Measurements from ENCODE around the gene KIRREL1.

KIRREL1 gene

GRCh38 chr1:158007180-158007579 is 13.7 kb downstream of the KIRREL1 start:
- no peak for DNase-seq (ENCODE audit: low read depth, low spot score)

GRCh38 chr1:158007667-158008386 is 14.4 kb downstream of the KIRREL1 start:
- DNase-seq (ENCODE audit: low read depth, low spot score) = no peak

- DNase-seq (ENCODE audit: low read depth, low spot score) = no peak
Observed at GRCh38 chr1:158008630-158009029, 15.2 kb downstream of the KIRREL1 start.

GRCh38 chr1:158011714-158012113 is 18.3 kb downstream of the KIRREL1 start:
- no peak for DNase-seq (ENCODE audit: low read depth, low spot score)

- no peak for DNase-seq (ENCODE audit: low read depth, low spot score)
Observed at GRCh38 chr1:158013840-158014730, 20.6 kb downstream of the KIRREL1 start.

GRCh38 chr1:158014731-158015320 is 21.4 kb downstream of the KIRREL1 start:
- no peak for DNase-seq (ENCODE audit: low read depth, low spot score)

GRCh38 chr1:158016651-158017335 is 23.3 kb downstream of the KIRREL1 start:
- no peak for DNase-seq (ENCODE audit: low read depth, low spot score)

- no peak for DNase-seq (ENCODE audit: low read depth, low spot score)
Observed at GRCh38 chr1:158017800-158018595, 24.6 kb downstream of the KIRREL1 start.

GRCh38 chr1:158019171-158019868 is 25.9 kb downstream of the KIRREL1 start:
- no peak for DNase-seq (ENCODE audit: low read depth, low spot score)

- DNase-seq (ENCODE audit: low read depth, low spot score) = no peak
Observed at GRCh38 chr1:158020259-158020885, 26.9 kb downstream of the KIRREL1 start.

- DNase-seq (ENCODE audit: low read depth, low spot score) = no peak
Observed at GRCh38 chr1:158020886-158021620, 27.6 kb downstream of the KIRREL1 start.

- DNase-seq (ENCODE audit: low read depth, low spot score) = no peak
Observed at GRCh38 chr1:158021721-158022120, 28.3 kb downstream of the KIRREL1 start.

GRCh38 chr1:158022554-158023312 is 29.3 kb downstream of the KIRREL1 start:
- no peak for DNase-seq (ENCODE audit: low read depth, low spot score)

GRCh38 chr1:158024737-158025136 is 31.3 kb downstream of the KIRREL1 start:
- no peak for DNase-seq (ENCODE audit: low read depth, low spot score)

GRCh38 chr1:158025576-158026230 is 32.3 kb downstream of the KIRREL1 start:
- no peak for DNase-seq (ENCODE audit: low read depth, low spot score)

- no peak for DNase-seq (ENCODE audit: low read depth, low spot score)
Observed at GRCh38 chr1:158026651-158027050, 33.2 kb downstream of the KIRREL1 start.

GRCh38 chr1:158027508-158027907 is 34.1 kb downstream of the KIRREL1 start:
- DNase-seq (ENCODE audit: low read depth, low spot score) = no peak

- no peak for DNase-seq (ENCODE audit: low read depth, low spot score)
Observed at GRCh38 chr1:158028969-158029368, 35.5 kb downstream of the KIRREL1 start.

All from brain pericyte (primary cell).